Ecto neural progenitor cell (in vitro differentiated cells): ENCODE data around the gene HOXB3.

Experiments used
- DNase-seq: peaks from one replicate; pipeline ENCODE4 v3.0.0-alpha.2; 2018; ENCODE audit warnings: low spot score

Gene HOXB3

GRCh38 chr17:48625495-48626244, 35.6 kb upstream of the HOXB3 start:
- DNase-seq = no peak

- no peak for DNase-seq
Measured at GRCh38 chr17:48624544-48625494, 34.8 kb upstream of the HOXB3 start.

- no peak for DNase-seq
Measured at GRCh38 chr17:48624118-48624517, 34.1 kb upstream of the HOXB3 start.

- no peak for DNase-seq
Measured at GRCh38 chr17:48623583-48623982, 33.5 kb upstream of the HOXB3 start.

- no peak for DNase-seq
Measured at GRCh38 chr17:48622857-48623256, 32.8 kb upstream of the HOXB3 start.

GRCh38 chr17:48621410-48622392, 31.7 kb upstream of the HOXB3 start:
- DNase-seq = no peak

GRCh38 chr17:48620461-48621139, 30.6 kb upstream of the HOXB3 start:
- DNase-seq = no peak

- DNase-seq = no peak
Measured at GRCh38 chr17:48619826-48620449, 29.9 kb upstream of the HOXB3 start.

GRCh38 chr17:48618256-48618896, 28.3 kb upstream of the HOXB3 start:
- peak; percentile 97 for DNase-seq

- no peak for DNase-seq
Measured at GRCh38 chr17:48617471-48618255, 27.6 kb upstream of the HOXB3 start.

GRCh38 chr17:48616717-48617470, 26.9 kb upstream of the HOXB3 start:
- no peak for DNase-seq

- DNase-seq = no peak
Measured at GRCh38 chr17:48615963-48616716, 26.1 kb upstream of the HOXB3 start.

- no peak for DNase-seq
Measured at GRCh38 chr17:48615047-48615962, 25.3 kb upstream of the HOXB3 start, which contains the start of gene HOXB8. Gene HOXB8, minus strand, starts transcription at chr17:48615292. Its CDS starts 588 bp downstream, at chr17:48614704.

GRCh38 chr17:48613862-48614694, 24.0 kb upstream of the HOXB3 start:
- no peak for DNase-seq

GRCh38 chr17:48612854-48613691, 23.0 kb upstream of the HOXB3 start:
- no peak for DNase-seq
